Stimulated activated naive B cell treated with anti-CD40 and anti-IgM and Interleukin-4, amounts not matched to agents 10 μg/mL and 1 μg/mL and 100 μg/mL, for 72 hours (primary cell): ENCODE results near the gene SHKBP1.

Source experiments
- ATAC-seq, 2 donors: fragments of 150-1000 bp; cut with Tn5 transposase; replicated peaks; 2 replicates each; pipeline ENCODE4 v1.10.0; 2021; ENCODE audit warnings: moderate library complexity in 1 of 2
- DNase-seq: peaks from one replicate; pipeline ENCODE4 v3.0.0; 2021
- H3K27ac Mint-ChIP-seq: one replicate; pipeline ENCODE4 v1.8.0; 2022; ENCODE audit warnings: mild to moderate bottlenecking, mixed read lengths
- H3K27me3 Mint-ChIP-seq, 2 donors: one replicate each; pipeline ENCODE4 v1.8.0; 2022; ENCODE audit warnings: mixed read lengths in 2 of 2
- H3K36me3 Mint-ChIP-seq, 2 donors: one replicate each; pipeline ENCODE4 v1.8.0; 2022; ENCODE audit warnings: mixed read lengths in 2 of 2, mild to moderate bottlenecking in 1 of 2
- H3K4me1 Mint-ChIP-seq, 2 donors: one replicate each; pipeline ENCODE4 v1.8.0; 2022; ENCODE audit warnings: mixed read lengths in 2 of 2, mild to moderate bottlenecking in 1 of 2
- H3K4me3 Mint-ChIP-seq, 2 donors: one replicate each; pipeline ENCODE4 v1.8.0; 2022; ENCODE audit warnings: mild to moderate bottlenecking in 2 of 2, mixed read lengths in 2 of 2, moderate library complexity in 1 of 2
- H3K9me3 Mint-ChIP-seq, 2 donors: one replicate each; pipeline ENCODE4 v1.8.0; 2022; ENCODE audit warnings: mixed read lengths in 2 of 2, mild to moderate bottlenecking in 1 of 2

SHKBP1 gene

DNA sequence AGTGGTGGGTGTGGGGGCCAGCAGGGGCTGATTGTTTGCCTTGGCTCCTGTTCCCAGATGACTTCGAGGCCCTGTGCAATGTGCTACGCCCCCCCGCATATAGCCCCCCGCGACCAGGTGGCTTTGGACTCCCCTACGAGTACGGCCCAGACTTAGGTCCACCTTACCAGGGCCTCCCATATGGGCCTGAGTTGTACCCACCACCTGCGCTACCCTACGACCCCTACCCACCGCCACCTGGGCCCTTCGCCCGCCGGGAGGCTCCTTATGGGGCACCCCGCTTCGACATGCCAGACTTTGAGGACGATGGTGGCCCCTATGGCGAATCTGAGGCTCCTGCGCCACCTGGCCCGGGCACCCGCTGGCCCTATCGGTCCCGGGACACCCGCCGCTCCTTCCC, 50.2 kb downstream of the SHKBP1 start:
- Mint-ChIP-seq H3K27me3 (no peaks in the 10 kb centered on the region), H3K4me3 (no peak overlapping the region), H3K27ac (no peak overlapping the region), H3K4me1 (peaks cover 2 to 13% of the 10 kb centered on the region in 2 donors), H3K9me3 (no peaks in the 10 kb centered on the region), H3K36me3 (peaks cover 19 to 47% of the 10 kb centered on the region in 2 donors)
- ATAC-seq (no peak), DNase-seq (no peak)

DNA sequence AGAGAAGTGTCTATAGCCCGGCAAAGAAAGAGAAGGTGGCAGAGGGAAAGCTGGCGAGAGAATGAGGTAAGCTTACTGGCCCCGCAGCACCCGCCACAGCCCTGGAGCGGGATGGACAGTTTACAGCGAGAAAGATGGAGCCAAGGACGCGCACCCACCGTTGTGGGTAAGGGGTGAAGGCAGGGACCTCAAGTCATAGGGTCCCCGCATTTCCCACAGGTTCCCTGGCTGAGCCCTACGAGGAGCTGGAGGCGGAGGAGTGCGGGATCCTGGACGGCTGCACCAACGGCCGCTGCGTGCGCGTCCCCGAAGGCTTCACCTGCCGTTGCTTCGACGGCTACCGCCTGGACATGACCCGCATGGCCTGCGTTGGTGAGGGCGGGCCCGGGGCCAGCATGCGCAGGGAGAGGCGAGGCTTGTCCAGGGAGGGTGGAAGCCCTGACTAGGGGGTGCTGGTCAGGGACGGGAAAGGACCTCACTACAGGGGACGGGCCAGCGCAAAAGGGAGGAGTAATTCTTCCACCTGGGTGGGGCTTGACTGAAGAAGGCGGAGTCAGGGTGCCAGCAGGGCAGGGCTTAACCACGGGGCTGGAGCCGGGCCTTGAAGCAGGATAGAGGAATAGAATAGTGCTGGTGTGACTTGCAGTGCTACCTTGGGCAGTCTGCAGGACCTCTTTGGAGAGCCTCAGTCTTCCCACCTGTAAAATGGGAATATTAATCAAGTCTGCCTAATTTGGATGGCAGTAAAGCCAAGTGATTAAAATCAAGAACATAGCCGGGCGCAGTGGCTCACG, 51.0 kb downstream of the SHKBP1 start:
- no peak for DNase-seq
- no peak for ATAC-seq
- Mint-ChIP-seq H3K27ac (no peak overlapping the region), H3K27me3 (no peaks in the 10 kb centered on the region), H3K9me3 (no peaks in the 10 kb centered on the region), H3K4me1 (peaks cover 2 to 13% of the 10 kb centered on the region in 2 donors), H3K36me3 (peaks cover 19 to 40% of the 10 kb centered on the region in 2 donors), H3K4me3 (no peak overlapping the region)

DNA sequence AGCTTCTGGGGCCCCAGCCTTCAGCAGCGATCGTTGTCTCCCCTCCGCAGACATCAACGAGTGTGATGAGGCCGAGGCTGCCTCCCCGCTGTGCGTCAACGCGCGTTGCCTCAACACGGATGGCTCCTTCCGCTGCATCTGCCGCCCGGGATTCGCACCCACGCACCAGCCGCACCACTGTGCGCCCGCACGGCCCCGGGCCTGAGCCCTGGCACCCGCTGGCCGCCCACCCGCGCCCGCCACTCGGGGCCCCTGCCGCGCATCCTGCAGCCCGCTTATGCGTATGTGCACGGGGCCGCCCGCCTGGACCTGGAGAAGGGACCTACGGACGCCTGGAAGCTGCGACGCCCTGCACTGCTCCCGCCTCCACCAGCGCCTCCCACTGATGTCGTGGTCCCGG, 52.7 kb downstream of the SHKBP1 start:
- Mint-ChIP-seq H3K27ac (no peak overlapping the region), H3K27me3 (peaks cover 1 to 8% of the 10 kb centered on the region in 2 donors), H3K36me3 (peaks cover 15 to 28% of the 10 kb centered on the region in 2 donors), H3K4me3 (no peak overlapping the region), H3K9me3 (no peaks in the 10 kb centered on the region), H3K4me1 (peaks cover 5 to 16% of the 10 kb centered on the region in 2 donors)
- DNase-seq (no peak), ATAC-seq (no peak)

DNA sequence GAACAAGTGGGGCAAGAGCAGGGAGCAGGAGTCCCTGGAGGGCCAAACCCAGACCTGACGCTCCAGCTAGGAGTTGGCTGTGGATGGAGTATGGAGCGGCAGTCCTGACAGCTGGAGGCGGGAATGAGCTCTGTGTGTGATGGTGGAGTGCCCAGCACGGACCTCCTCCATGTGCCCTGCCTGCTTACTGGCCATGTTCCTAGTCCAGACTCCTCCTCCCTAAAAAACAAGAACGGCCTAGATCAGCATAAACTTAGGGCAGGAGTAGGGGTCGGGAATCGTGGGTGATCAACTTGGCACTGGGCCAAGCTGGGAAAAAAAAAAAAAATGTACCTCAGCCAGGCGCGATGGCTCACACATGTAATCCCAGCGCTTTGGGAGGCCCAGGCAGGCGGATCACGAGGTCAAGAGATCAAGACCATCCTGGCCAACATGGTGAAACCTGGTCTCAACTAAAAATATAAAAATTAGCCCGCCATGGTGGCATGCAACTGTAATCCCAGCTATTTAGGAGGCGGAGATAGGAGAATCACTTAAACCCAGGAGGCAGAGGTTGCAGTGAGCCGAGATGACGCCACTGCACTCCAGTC, 54.0 kb downstream of the SHKBP1 start:
- Mint-ChIP-seq H3K9me3 (no peaks in the 10 kb centered on the region), H3K36me3 (peaks cover 8 to 20% of the 10 kb centered on the region in 2 donors), H3K27me3 (peaks cover 10 to 20% of the 10 kb centered on the region in 2 donors), H3K4me1 (peaks cover 8 to 16% of the 10 kb centered on the region in 2 donors), H3K27ac (peak overlapping the region; percentile 16), H3K4me3 (no peak overlapping the region)
- no peak for DNase-seq
- no peak for ATAC-seq

- ATAC-seq (peak in 1 of 2 donors; percentile 39), DNase-seq (no peak)
- Mint-ChIP-seq H3K27me3 (peaks cover 10 to 28% of the 10 kb centered on the region in 2 donors), H3K27ac (no peak overlapping the region), H3K9me3 (no peaks in the 10 kb centered on the region), H3K4me3 (no peak overlapping the region), H3K4me1 (peaks cover 7 to 8% of the 10 kb centered on the region in 2 donors), H3K36me3 (peaks cover 4 to 6% of the 10 kb centered on the region in 2 donors)
Observed at GRCh38 chr19:40632311-40633036, 55.8 kb downstream of the SHKBP1 start.

DNA sequence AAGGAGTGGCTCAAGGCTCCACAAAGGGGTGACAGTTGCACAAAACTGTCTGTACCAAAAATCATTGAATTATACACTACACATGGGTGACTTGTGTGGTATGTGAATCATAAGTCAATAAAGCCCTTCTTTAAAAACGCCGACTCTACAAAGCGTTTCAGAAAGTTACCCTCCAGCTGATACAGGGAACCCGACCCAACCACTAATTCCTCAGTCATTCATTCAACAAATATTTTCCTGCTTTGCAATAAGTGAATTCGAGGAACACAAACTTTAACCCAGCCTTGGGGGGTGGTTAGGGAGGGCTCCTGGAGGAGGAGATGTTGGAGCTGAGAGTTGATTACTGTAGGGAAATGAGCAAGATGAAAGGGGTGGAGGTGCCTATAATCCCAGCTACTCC, 56.5 kb downstream of the SHKBP1 start:
- no peaks in the 10 kb centered on the region for H3K9me3 Mint-ChIP-seq
- H3K27ac Mint-ChIP-seq, result no peak overlapping the region
- ATAC-seq, result no peak
- peaks cover 4 to 5% of the 10 kb centered on the region in 2 donors for H3K36me3 Mint-ChIP-seq
- peaks cover 10 to 28% of the 10 kb centered on the region in 2 donors for H3K27me3 Mint-ChIP-seq
- peaks cover 7 to 8% of the 10 kb centered on the region in 2 donors for H3K4me1 Mint-ChIP-seq
- DNase-seq, result no peak
- no peak overlapping the region for H3K4me3 Mint-ChIP-seq

- peaks cover 10 to 38% of the 10 kb centered on the region in 2 donors for H3K27me3 Mint-ChIP-seq
- no peak overlapping the region for H3K4me3 Mint-ChIP-seq
- H3K9me3 Mint-ChIP-seq, result no peaks in the 10 kb centered on the region
- ATAC-seq, result no peak
- peaks cover 7 to 19% of the 10 kb centered on the region in 2 donors for H3K4me1 Mint-ChIP-seq
- DNase-seq, result no peak
- no peaks in the 10 kb centered on the region for H3K36me3 Mint-ChIP-seq
- peak overlapping the region; percentile 22 for H3K27ac Mint-ChIP-seq
Observed at GRCh38 chr19:40638327-40638726, 61.7 kb downstream of the SHKBP1 start.

DNA sequence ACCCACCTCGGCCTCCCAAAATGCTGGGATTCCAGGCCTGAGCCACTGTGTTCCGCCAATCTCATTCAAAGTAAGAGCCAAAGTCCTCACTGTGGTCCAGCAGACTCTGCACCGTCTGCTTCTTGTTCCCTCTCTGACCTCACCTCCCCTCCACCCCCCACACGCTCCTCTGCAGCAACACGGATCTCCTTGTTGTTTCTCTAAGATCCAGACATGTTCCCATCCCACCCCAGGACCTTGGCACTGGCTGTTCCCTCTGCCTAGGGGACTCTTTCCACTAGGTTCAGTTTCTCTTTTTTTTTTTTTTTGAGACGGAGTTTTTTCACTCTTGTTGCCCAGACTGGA, 62.9 kb downstream of the SHKBP1 start:
- Mint-ChIP-seq H3K36me3 (no peaks in the 10 kb centered on the region), H3K9me3 (no peaks in the 10 kb centered on the region), H3K4me1 (peaks cover 1 to 14% of the 10 kb centered on the region in 2 donors), H3K27me3 (peaks cover 6 to 27% of the 10 kb centered on the region in 2 donors), H3K4me3 (no peak overlapping the region), H3K27ac (no peak overlapping the region)
- ATAC-seq, result no peak
- DNase-seq, result no peak

- ATAC-seq, result no peak
- H3K4me1 Mint-ChIP-seq, result peaks cover 0 to 11% of the 10 kb centered on the region in 2 donors
- DNase-seq, result no peak
- no peak overlapping the region for H3K4me3 Mint-ChIP-seq
- H3K9me3 Mint-ChIP-seq, result no peaks in the 10 kb centered on the region
- H3K27ac Mint-ChIP-seq, result no peak overlapping the region
- H3K27me3 Mint-ChIP-seq, result peaks cover 2 to 17% of the 10 kb centered on the region in 2 donors
- no peaks in the 10 kb centered on the region for H3K36me3 Mint-ChIP-seq
Observed at GRCh38 chr19:40640744-40641143, 64.1 kb downstream of the SHKBP1 start.
